ENCODE results near the gene DNAJC3.
A peak's percentile ranks its signal among the peaks of the same experiment; 100 is the strongest.
"Not testable (repeated sequence)": the region's sequence is repeated elsewhere in the genome, so short reads cannot be mapped to it uniquely, and the experiment has no call there.

The DNAJC3 gene

GRCh38 chr13:95676762-95677563, at the start of gene DNAJC3:
Gene DNAJC3 (plus strand): TSS chr13:95677139. CDS start chr13:95677256, 117 bp downstream.
- DNase-seq (ENCODE audit: low read depth): peak; percentile 98

GRCh38 chr13:95627590-95627989, 49.3 kb upstream of the DNAJC3 start:
- peak; percentile 72 for DNase-seq (ENCODE audit: low read depth)

GRCh38 chr13:95628488-95628887, 48.5 kb upstream of the DNAJC3 start:
- DNase-seq (ENCODE audit: low read depth): no peak

- no peak for DNase-seq (ENCODE audit: low read depth)
Observed at GRCh38 chr13:95629071-95629470, 47.9 kb upstream of the DNAJC3 start.

GRCh38 chr13:95630593-95630992, 46.3 kb upstream of the DNAJC3 start:
- no peak for DNase-seq (ENCODE audit: low read depth)

- no peak for DNase-seq (ENCODE audit: low read depth)
Observed at GRCh38 chr13:95636853-95637252, 40.1 kb upstream of the DNAJC3 start.

- peak; percentile 49 for DNase-seq (ENCODE audit: low read depth)
Observed at GRCh38 chr13:95641291-95642027, 35.5 kb upstream of the DNAJC3 start.

GRCh38 chr13:95642028-95642621, 34.8 kb upstream of the DNAJC3 start:
- peak; percentile 67 for DNase-seq (ENCODE audit: low read depth)

- DNase-seq (ENCODE audit: low read depth): no peak
Observed at GRCh38 chr13:95642999-95643398, 33.9 kb upstream of the DNAJC3 start.

GRCh38 chr13:95643571-95643935, 33.4 kb upstream of the DNAJC3 start:
- DNase-seq (ENCODE audit: low read depth): peak; percentile 55

GRCh38 chr13:95643936-95644598, 32.9 kb upstream of the DNAJC3 start:
- peak; percentile 57 for DNase-seq (ENCODE audit: low read depth)

GRCh38 chr13:95644601-95645052, 32.3 kb upstream of the DNAJC3 start, which contains the start of gene DZIP1:
Gene DZIP1 (minus strand): TSS chr13:95644706. CDS start chr13:95642029, 2,677 bp downstream.
- peak; percentile 88 for DNase-seq (ENCODE audit: low read depth)

GRCh38 chr13:95647321-95647720, 29.6 kb upstream of the DNAJC3 start:
- DNase-seq (ENCODE audit: low read depth): peak; percentile 55

- no peak for DNase-seq (ENCODE audit: low read depth)
Observed at GRCh38 chr13:95650696-95651095, 26.2 kb upstream of the DNAJC3 start.

- no peak for DNase-seq (ENCODE audit: low read depth)
Observed at GRCh38 chr13:95652244-95652764, 24.6 kb upstream of the DNAJC3 start.

- DNase-seq (ENCODE audit: low read depth): no peak
Observed at GRCh38 chr13:95652821-95653220, 24.1 kb upstream of the DNAJC3 start.

GRCh38 chr13:95656386-95657015, 20.4 kb upstream of the DNAJC3 start:
- no peak for DNase-seq (ENCODE audit: low read depth)

GRCh38 chr13:95659500-95659899, 17.4 kb upstream of the DNAJC3 start:
- DNase-seq (ENCODE audit: low read depth): no peak

GRCh38 chr13:95660981-95661581, 15.9 kb upstream of the DNAJC3 start:
- DNase-seq (ENCODE audit: low read depth): peak; percentile 70

- not testable (repeated sequence) for DNase-seq (ENCODE audit: low read depth)
Observed at GRCh38 chr13:95667235-95667634, 9.7 kb upstream of the DNAJC3 start.

GRCh38 chr13:95671597-95671996, 5.3 kb upstream of the DNAJC3 start:
- DNase-seq (ENCODE audit: low read depth): no peak

Measured in EH (cell line).